Heart right ventricle (tissue), 16 donors: Measurements from ENCODE around the gene PDE3B. TPM values are rescaled to one million over a fixed set of nuclear protein-coding genes. Genes with fewer than 3 reads are reported as not detected.
"Not testable (repeated sequence)": the region's sequence is repeated elsewhere in the genome, so short reads cannot be mapped to it uniquely, and the experiment has no call there.

Experiments used
- ATAC-seq, 8 donors: fragments of 200-7000 bp; cut with Tn5 transposase; one replicate each; pipeline ENCODE4 v1.9.1; 2020; ENCODE audit warnings: mild to moderate bottlenecking in 8 of 8, moderate library complexity in 8 of 8, moderate number of reproducible peaks in 1 of 8
- DNase-seq, 2 donors: peaks; one replicate each; pipeline ENCODE4 v3.0.0-alpha.2; 2020
- H3K27ac ChIP-seq, 10 donors: fragments of 200-600 bp; sonication (generic) in 2 of 10; one replicate each; pipeline versions ENCODE4 v1.5.0 to v1.8.0; 2020 to 2022; ENCODE audit warnings: mild to moderate bottlenecking in 3 of 10
- H3K27me3 ChIP-seq, 7 donors: fragments of 200-600 bp; one replicate each; pipeline ENCODE4 v1.8.0; 2021 to 2022; ENCODE audit warnings: mild to moderate bottlenecking in 2 of 7
- H3K36me3 ChIP-seq, 9 donors: fragments of 200-600 bp; sonication (generic) in 1 of 9; one replicate each; pipeline versions ENCODE4 v1.5.0 to v1.8.0; 2020 to 2022; ENCODE audit warnings: mild to moderate bottlenecking in 2 of 9
- H3K4me1 ChIP-seq, 9 donors: fragments of 200-600 bp; sonication (generic) in 1 of 9; one replicate each; pipeline versions ENCODE4 v1.5.0 to v1.8.0; 2020 to 2022; ENCODE audit warnings: mild to moderate bottlenecking in 4 of 9
- H3K4me3 ChIP-seq, 10 donors: fragments of 200-600 bp; sonication (generic) in 2 of 10; one replicate each; pipeline versions ENCODE4 v1.5.0 to v1.8.0; 2020 to 2022; ENCODE audit warnings: mild to moderate bottlenecking in 7 of 10, moderate library complexity in 2 of 10
- H3K9me3 ChIP-seq, 11 donors: fragments of 200-600 bp in 10 of 11; sonication (generic) in 2 of 11; one replicate each; pipeline versions ENCODE4 v1.5.0 to v1.8.0; 2013 to 2022; ENCODE audit warnings: mild to moderate bottlenecking in 2 of 11, control low read depth in 1 of 11, moderate library complexity in 1 of 11
- WGBS, 2 donors: extraction: QIAGEN DNeasy Blood & Tissue Kit; methylation state at CpG; one replicate each; pipeline ENCODE4 v1.1.7; 2013; ENCODE audit warnings: inconsistent platforms in 1 of 2; 5-methylcytosine and 5-hydroxymethylcytosine counted together
- intact Hi-C, 10 donors: fragments of 100-400 bp; cut with DNase I; formaldehyde crosslinking; loops; one replicate each; pipeline versions ENCODE4 v1.11.1 to v1.14.2; 2022
- polyA plus RNA-seq, 2 donors: library from polyadenylated mRNA; stranded (reverse); fragments of 200-250 nt; gene quantifications; one replicate each; pipeline ENCODE4 v1.2.3, GENCODE V29; 2013
- total RNA-seq, 10 donors: library from RNA; stranded (reverse); fragmentation: NEBNext Ultra II Directional in 3 of 10; extraction: Animal tissue kit (Norgen Biotek cat#: 25700) in 3 of 10; gene quantifications; one replicate each; pipeline versions ENCODE4 v1.2.1 to v1.2.4, GENCODE V29; 2021 to 2023
- TF ChIP-seq, protein P1 (sequence below), 9 donors: fragments of 200-600 bp; sonication (generic) in 2 of 9; IDR thresholded peaks; one replicate each; pipeline versions ENCODE4 v1.5.0 to v1.8.0; 2021 to 2022; ENCODE audit warnings: antibody characterized with exemption in 9 of 9, mild to moderate bottlenecking in 5 of 9, moderate library complexity in 1 of 9
- donor health status: Arrhythmogenic right ventricular cardiomyopathy.
- donor health status: ischemic (EF 13 %, LVEDD 7.1; RV severe dilation, severe dysfunction).
- donor health status: healthy with polysubstance abuse.
- donor health status: DM: no; HTN: yes; CAD: no.
- donor health status: DM: no; HTN: no; CAD: no.
- donor health status: ischemic (EF 25% LVEDD 6.9; RV normal size, moderate dysfunction).
- donor health status: ischemic (EF 25% LVEDD 5.7; RV mildly dilated, moderate dysfunction).
- donor health status: healthy.
- donor health status: DM: yes; HTN: yes; CAD: no.
- donor health status: Ischemic cardiomyopathy.
- donor health status: ischemic (EF 35%, LVEDD 5.7; RV mildly dilated, moderate dysfunction).
- donor health status: nonischemic (EF 11% LVEDD 7.7; RV severe dilation, severe dysfunction).
- donor health status: DM: yes; HTN: yes; CAD: no.
- donor health status: PGD.
- donor health status: ischemic (EF 29% LVEDD 5.4; RV normal size, mild dysfunction).
- donor health status: nonischemic (EF 23%, LVEDD 6.1; RV moderate dilation, normal function).

PDE3B gene
- total and polyA plus RNA-seq, 12 donors, result 1.3 to 14.2 (median 9.0) TPM

DNA sequence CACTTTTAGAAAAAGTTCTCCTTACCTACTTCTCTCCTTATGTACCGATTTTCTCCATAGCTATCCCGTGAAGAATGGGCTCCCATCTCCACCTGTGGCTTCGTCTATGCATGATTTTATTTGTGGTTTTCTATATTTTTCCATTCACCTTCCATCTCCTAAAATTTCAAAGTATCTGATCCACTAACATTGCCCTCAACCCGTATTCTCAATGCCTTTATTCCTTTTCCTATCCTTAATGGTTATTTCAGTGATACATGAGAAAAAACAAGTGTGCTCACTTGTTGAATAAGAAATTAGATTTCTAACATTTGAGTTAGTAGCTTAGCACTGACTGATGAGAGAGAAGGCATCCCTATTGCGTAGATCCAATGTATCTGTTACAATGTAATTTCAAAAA, 231.6 kb downstream of the PDE3B start:
- Histone ChIP-seq H3K27ac (no peak overlapping the region), H3K4me3 (no peak overlapping the region), H3K36me3 (peaks cover 0 to 67% (median 12%) of the 10 kb centered on the region in 9 donors), H3K27me3 (no peaks in the 10 kb centered on the region), H3K9me3 (no peaks in the 10 kb centered on the region), H3K4me1 (no peaks in the 10 kb centered on the region)
- ATAC-seq (no peak), DNase-seq (no peak)
- 96% methylated on average over 5 of the region's 5 CpGs for WGBS, 2 donors
- intact Hi-C loops, result no loop called here
- TF ChIP-seq, protein P1, sequence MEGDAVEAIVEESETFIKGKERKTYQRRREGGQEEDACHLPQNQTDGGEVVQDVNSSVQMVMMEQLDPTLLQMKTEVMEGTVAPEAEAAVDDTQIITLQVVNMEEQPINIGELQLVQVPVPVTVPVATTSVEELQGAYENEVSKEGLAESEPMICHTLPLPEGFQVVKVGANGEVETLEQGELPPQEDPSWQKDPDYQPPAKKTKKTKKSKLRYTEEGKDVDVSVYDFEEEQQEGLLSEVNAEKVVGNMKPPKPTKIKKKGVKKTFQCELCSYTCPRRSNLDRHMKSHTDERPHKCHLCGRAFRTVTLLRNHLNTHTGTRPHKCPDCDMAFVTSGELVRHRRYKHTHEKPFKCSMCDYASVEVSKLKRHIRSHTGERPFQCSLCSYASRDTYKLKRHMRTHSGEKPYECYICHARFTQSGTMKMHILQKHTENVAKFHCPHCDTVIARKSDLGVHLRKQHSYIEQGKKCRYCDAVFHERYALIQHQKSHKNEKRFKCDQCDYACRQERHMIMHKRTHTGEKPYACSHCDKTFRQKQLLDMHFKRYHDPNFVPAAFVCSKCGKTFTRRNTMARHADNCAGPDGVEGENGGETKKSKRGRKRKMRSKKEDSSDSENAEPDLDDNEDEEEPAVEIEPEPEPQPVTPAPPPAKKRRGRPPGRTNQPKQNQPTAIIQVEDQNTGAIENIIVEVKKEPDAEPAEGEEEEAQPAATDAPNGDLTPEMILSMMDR (IDR thresholded peaks at IDR 0.05), result no peak

DNA sequence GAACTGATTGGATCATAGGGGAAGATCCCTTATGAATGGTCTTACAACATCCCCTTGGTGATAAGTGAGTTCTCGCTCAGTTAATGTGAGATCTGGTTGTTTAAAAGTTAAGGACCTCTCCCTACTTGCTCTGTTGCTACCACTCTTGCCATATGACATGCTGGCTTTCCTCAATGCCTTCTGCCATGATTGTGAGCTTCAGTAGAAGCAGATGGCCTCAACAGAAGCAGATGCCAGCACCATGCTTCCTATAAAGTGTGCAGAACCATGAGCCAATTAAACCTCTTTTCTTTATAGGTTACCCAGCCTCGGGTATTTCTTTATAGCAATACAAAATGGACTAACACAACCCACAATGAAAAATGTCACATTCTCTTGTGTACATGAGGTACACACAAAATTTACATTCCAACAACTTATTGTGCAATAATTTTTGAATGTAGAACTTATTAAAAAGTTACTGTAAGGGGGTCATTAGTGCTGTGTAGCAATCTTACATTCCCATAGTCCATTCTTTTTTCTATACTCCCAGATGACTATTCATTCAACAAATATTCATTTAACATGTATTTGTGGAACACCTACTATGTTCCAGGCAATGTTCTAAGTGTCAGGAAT, 238.1 kb downstream of the PDE3B start:
- TF ChIP-seq, protein P1 (IDR thresholded peaks at IDR 0.05), result no peak
- H3K36me3 ChIP-seq, result peaks cover 0 to 51% (median 12%) of the 10 kb centered on the region in 9 donors
- H3K27ac ChIP-seq, result no peak overlapping the region
- no peaks in the 10 kb centered on the region for H3K9me3 ChIP-seq
- H3K27me3 ChIP-seq, result no peaks in the 10 kb centered on the region
- ATAC-seq (no peak), DNase-seq (no peak)
- 92 to 97% methylated on average over 2 of the region's 2 CpGs for WGBS, 2 donors
- intact Hi-C loops, result no loop called here
- peaks cover 0 to 3% (median 0%) of the 10 kb centered on the region in 9 donors for H3K4me1 ChIP-seq
- no peak overlapping the region for H3K4me3 ChIP-seq

- Histone ChIP-seq H3K27me3 (no peaks in the 10 kb centered on the region), H3K9me3 (no peaks in the 10 kb centered on the region), H3K4me1 (peaks cover 0 to 3% (median 0%) of the 10 kb centered on the region in 9 donors), H3K4me3 (no peak overlapping the region), H3K27ac (no peak overlapping the region), H3K36me3 (peaks cover 0 to 46% (median 12%) of the 10 kb centered on the region in 9 donors)
- ATAC-seq, result no peak
- intact Hi-C loops, result no loop called here
- TF ChIP-seq, protein P1 (IDR thresholded peaks at IDR 0.05), result no peak
- WGBS, 2 donors, result 94 to 95% methylated on average over 1 of the region's 1 CpG
- DNase-seq, result no peak
Measured at GRCh38 chr11:14882196-14882595, 238.6 kb downstream of the PDE3B start.

DNA sequence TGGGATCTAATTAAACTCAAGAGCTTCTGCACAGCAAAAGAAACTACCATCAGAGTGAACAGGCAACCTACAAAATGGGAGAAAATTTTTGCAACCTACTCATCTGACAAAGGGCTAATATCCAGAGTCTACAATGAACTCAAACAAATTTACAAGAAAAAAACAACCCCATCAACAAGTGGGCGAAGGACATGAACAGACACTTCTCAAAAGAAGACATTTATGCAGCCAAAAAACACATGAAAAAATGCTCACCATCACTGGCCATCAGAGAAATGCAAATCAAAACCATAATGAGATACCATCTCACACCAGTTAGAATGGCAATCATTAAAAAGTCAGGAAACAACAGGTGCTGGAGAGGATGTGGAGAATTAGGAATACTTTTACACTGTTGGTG, 240.1 kb downstream of the PDE3B start:
- H3K4me1 ChIP-seq, H3K27me3 ChIP-seq, DNase-seq, H3K9me3 ChIP-seq, H3K27ac ChIP-seq, H3K4me3 ChIP-seq, ATAC-seq, intact Hi-C loops: not testable (repeated sequence)
- peaks cover 0 to 31% (median 1%) of the 10 kb centered on the region in 9 donors for H3K36me3 ChIP-seq
- WGBS, 2 donors, result 75 to 100% methylated on average over 1 of the region's 1 CpG

- H3K27ac ChIP-seq, result no peak overlapping the region
- intact Hi-C loops, result loop anchor here in 1 of 10 donors (5.0 kb wide), 1 partner anchor 342 kb away; no protein-coding TSS in a partner anchor
- no peaks in the 10 kb centered on the region for H3K27me3 ChIP-seq
- WGBS, 2 donors, result 90 to 92% methylated on average over 1 of the region's 1 CpG
- ATAC-seq, result no peak
- peaks cover 0 to 7% (median 3%) of the 10 kb centered on the region in 9 donors for H3K4me1 ChIP-seq
- no peak for DNase-seq
- H3K4me3 ChIP-seq, result no peak overlapping the region
- peaks cover 0 to 21% (median 0%) of the 10 kb centered on the region in 9 donors for H3K36me3 ChIP-seq
- TF ChIP-seq, protein P1 (IDR thresholded peaks at IDR 0.05), result no peak
- no peaks in the 10 kb centered on the region for H3K9me3 ChIP-seq
Measured at GRCh38 chr11:14884667-14885273, 241.2 kb downstream of the PDE3B start.
